HL-60 (cell line): Measurements from ENCODE around the gene PLA2R1.

ENCODE experiments used
- POLR2AphosphoS5 ChIP-seq: IDR thresholded peaks from 2 replicates; pipeline ENCODE4 v1.6.1; 2012; ENCODE audit warnings: low read depth
- TF ChIP-seq, protein P1 (sequence below): IDR thresholded peaks from one replicate; pipeline ENCODE4 v1.5.1; 2011; ENCODE audit warnings: low read length, control low read depth, inconsistent platforms; ENCODE audit not compliant: insufficient read depth

DNA sequence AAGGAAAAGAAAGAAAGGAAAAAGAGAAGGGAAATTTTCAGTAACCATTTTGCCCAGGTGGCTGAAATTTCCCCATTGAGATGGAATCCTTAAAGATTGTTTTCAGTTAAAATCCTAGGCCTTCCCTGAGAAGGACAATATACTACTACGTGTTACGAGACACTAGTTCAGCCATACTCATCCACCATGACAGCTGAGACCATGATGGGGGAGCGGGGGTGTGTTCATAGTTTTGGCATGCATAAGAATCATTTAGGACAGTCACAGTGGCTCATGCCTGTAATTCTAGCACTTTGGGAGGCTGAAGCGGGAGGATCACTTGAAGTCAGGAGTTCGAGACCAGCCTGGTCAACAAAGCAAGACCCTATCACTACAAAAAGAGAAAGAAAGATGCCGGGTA, 28.0 kb downstream of the PLA2R1 start:
- no peak for TF ChIP-seq POLR2AphosphoS5
- TF ChIP-seq, protein P1, sequence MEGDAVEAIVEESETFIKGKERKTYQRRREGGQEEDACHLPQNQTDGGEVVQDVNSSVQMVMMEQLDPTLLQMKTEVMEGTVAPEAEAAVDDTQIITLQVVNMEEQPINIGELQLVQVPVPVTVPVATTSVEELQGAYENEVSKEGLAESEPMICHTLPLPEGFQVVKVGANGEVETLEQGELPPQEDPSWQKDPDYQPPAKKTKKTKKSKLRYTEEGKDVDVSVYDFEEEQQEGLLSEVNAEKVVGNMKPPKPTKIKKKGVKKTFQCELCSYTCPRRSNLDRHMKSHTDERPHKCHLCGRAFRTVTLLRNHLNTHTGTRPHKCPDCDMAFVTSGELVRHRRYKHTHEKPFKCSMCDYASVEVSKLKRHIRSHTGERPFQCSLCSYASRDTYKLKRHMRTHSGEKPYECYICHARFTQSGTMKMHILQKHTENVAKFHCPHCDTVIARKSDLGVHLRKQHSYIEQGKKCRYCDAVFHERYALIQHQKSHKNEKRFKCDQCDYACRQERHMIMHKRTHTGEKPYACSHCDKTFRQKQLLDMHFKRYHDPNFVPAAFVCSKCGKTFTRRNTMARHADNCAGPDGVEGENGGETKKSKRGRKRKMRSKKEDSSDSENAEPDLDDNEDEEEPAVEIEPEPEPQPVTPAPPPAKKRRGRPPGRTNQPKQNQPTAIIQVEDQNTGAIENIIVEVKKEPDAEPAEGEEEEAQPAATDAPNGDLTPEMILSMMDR: no peak
